Esophagus (tissue), 2 donors: ENCODE results near the gene TMEM91. TPM values are rescaled to one million over a fixed set of nuclear protein-coding genes. Genes with fewer than 3 reads are reported as not detected.

Experiments used
- H3K27ac ChIP-seq, 2 donors: one replicate each; pipeline ENCODE4 v1.5.1; 2013; ENCODE audit warnings: low read depth in 2 of 2, mild to moderate bottlenecking in 2 of 2, inconsistent platforms in 1 of 2, low read length in 1 of 2, moderate library complexity in 1 of 2
- H3K27me3 ChIP-seq, 2 donors: one replicate each; pipeline ENCODE4 v1.6.1; 2013; ENCODE audit warnings: low read length in 2 of 2, control low read depth in 1 of 2, mild to moderate bottlenecking in 1 of 2; ENCODE audit not compliant: insufficient read depth in 2 of 2, control insufficient read depth in 1 of 2
- H3K36me3 ChIP-seq, 2 donors: one replicate each; pipeline ENCODE4 v1.6.1; 2013; ENCODE audit warnings: low read length in 1 of 2; ENCODE audit not compliant: control insufficient read depth in 2 of 2, insufficient read depth in 2 of 2
- H3K4me1 ChIP-seq, 2 donors: one replicate each; pipeline ENCODE4 v1.6.1; 2013; ENCODE audit warnings: low read length in 1 of 2; ENCODE audit not compliant: control insufficient read depth in 2 of 2, insufficient read depth in 2 of 2
- H3K4me3 ChIP-seq, 2 donors: one replicate each; pipeline ENCODE4 v1.5.1; 2013; ENCODE audit warnings: low read length in 2 of 2, mild to moderate bottlenecking in 2 of 2, low read depth in 1 of 2, moderate library complexity in 1 of 2
- H3K9me3 ChIP-seq, 2 donors: one replicate each; pipeline ENCODE4 v1.6.1; 2013; ENCODE audit warnings: mild to moderate bottlenecking in 2 of 2, low read depth in 1 of 2, low read length in 1 of 2, moderate library complexity in 1 of 2; ENCODE audit not compliant: control insufficient read depth in 2 of 2, insufficient read depth in 1 of 2
- WGBS, 2 donors: extraction: QIAGEN DNeasy Blood & Tissue Kit; methylation state at CpG; one replicate each; pipeline ENCODE4 v1.1.7; 2013; 5-methylcytosine and 5-hydroxymethylcytosine counted together
- polyA plus RNA-seq, 2 donors: library from polyadenylated mRNA; stranded (reverse); fragments of 200-250 nt; gene quantifications; one replicate each; pipeline ENCODE4 v1.2.3, GENCODE V29; 2013
- donor health status: healthy with polysubstance abuse.
- donor health status: Bipolar disorder and iron deficiency.

The TMEM91 gene
- polyA plus RNA-seq, 2 donors: 13.8 to 17.3 TPM

GRCh38 chr19:41414461-41414860 is 38.1 kb downstream of the TMEM91 start:
- 87 to 89% methylated on average over 9 of the region's 9 CpGs for WGBS, 2 donors
- Histone ChIP-seq H3K27me3 (no peaks in the 10 kb centered on the region), H3K4me3 (no peak overlapping the region), H3K9me3 (peaks cover 0 to 1% of the 10 kb centered on the region in 2 donors), H3K4me1 (peaks cover 3 to 7% of the 10 kb centered on the region in 2 donors), H3K36me3 (peaks cover 14 to 36% of the 10 kb centered on the region in 2 donors), H3K27ac (no peak overlapping the region)

GRCh38 chr19:41415154-41415571 is 38.8 kb downstream of the TMEM91 start:
- peaks cover 18 to 40% of the 10 kb centered on the region in 2 donors for H3K36me3 ChIP-seq
- H3K9me3 ChIP-seq: peaks cover 0 to 1% of the 10 kb centered on the region in 2 donors
- no peaks in the 10 kb centered on the region for H3K27me3 ChIP-seq
- no peak overlapping the region for H3K4me3 ChIP-seq
- H3K4me1 ChIP-seq: peaks cover 3 to 7% of the 10 kb centered on the region in 2 donors
- peak overlapping the region in 1 of 2 donors; percentile 24 for H3K27ac ChIP-seq
- WGBS, 2 donors: 79 to 84% methylated on average over 9 of the region's 9 CpGs

DNA sequence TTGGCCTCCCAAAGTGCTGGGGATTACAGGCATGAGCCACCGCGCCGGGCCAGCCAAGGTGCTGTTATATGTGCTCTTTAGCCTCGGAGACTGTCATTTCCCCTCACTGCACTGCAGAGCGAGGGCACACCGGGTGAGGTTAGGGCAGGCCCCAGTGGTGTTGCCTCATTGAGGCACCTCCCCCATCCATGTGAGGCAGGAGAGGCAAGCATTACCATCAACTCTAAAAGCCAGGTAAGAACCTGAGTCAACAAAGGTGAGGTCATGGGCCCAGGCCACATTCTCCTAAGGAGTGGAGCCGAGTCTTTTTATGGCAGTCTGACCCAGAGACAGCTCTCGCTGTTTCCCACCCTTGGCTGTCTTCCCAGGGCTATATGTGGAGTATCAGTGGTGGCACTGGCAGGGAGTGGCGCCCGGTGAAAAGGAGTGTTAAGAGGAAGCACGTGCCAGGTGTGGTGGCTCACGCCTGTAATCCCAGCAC is 39.9 kb downstream of the TMEM91 start:
- WGBS, 2 donors: 64 to 79% methylated on average over 12 of the region's 12 CpGs
- H3K27me3 ChIP-seq: no peaks in the 10 kb centered on the region
- peak overlapping the region; percentile 14 to 81 for H3K27ac ChIP-seq
- peaks cover 0 to 1% of the 10 kb centered on the region in 2 donors for H3K9me3 ChIP-seq
- peaks cover 18 to 42% of the 10 kb centered on the region in 2 donors for H3K36me3 ChIP-seq
- peaks cover 3 to 9% of the 10 kb centered on the region in 2 donors for H3K4me1 ChIP-seq
- no peak overlapping the region for H3K4me3 ChIP-seq

DNA sequence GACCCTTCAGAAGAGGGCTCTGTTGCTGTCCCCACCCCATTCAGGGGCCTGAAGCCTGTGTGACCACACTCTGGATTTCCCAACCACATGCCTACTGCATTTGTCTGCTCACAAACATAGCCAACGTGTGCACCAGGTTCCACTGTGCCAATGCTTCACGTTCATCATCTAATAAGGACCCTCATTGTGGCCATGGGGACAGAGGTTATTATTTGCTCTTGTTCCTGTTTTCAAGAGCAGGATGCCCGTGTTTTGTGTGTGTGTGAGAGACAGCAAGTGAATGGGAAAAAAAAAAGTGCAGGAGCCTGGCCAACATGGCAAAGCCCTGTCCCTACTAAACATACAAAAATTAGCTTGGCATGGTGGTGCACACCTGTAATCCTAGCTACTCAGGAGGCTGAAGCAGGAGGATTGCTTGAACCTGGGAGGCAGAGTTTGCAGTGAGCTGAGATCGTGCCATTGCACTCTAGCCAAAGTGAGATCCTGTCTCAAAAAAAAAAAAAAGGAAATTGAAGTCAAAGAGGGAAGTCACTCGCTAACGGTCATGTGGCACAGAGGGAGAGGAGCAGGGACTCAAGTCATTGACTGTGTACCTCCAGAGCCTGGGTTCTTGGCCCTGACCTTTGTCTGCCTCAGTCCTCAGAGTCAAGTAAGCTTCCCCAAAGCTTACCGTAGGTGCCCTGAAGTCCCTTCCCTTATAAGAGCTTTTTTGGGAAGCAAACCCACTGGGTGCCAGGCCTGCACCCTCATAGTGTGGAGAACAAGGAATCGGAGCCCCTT is 44.0 kb downstream of the TMEM91 start:
- H3K4me3 ChIP-seq: no peak overlapping the region
- peaks cover 0 to 14% of the 10 kb centered on the region in 2 donors for H3K4me1 ChIP-seq
- H3K27me3 ChIP-seq: no peaks in the 10 kb centered on the region
- peak overlapping the region; percentile 35 to 59 for H3K27ac ChIP-seq
- 72 to 75% methylated on average over 8 of the region's 8 CpGs for WGBS, 2 donors
- H3K9me3 ChIP-seq: peaks cover 0 to 3% of the 10 kb centered on the region in 2 donors
- H3K36me3 ChIP-seq: peaks cover 24 to 57% of the 10 kb centered on the region in 2 donors

DNA sequence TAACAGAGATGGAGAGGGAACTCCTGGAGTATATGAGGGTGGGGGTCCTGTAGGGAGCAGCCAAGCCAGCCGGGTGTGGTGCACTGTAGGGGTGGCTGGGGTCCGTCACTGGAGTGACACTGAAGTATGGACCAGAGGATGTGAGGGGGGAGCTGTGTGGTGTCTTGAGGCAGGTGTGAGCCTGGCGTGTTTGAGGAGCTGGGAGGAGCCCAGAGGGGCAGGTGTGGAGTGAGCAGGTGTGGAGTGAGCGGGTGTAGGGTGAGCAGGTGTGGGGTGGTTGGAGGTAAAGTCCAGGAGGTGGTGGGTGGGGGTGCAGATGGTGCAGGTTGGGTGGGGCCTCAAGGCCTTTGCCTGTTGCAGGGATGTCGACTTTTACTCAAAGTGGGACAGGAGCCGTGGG is 45.0 kb downstream of the TMEM91 start:
- peaks cover 24 to 62% of the 10 kb centered on the region in 2 donors for H3K36me3 ChIP-seq
- 79 to 80% methylated on average over 6 of the region's 6 CpGs for WGBS, 2 donors
- peaks cover 0 to 3% of the 10 kb centered on the region in 2 donors for H3K9me3 ChIP-seq
- H3K27ac ChIP-seq: peak overlapping the region in 1 of 2 donors; percentile 36
- H3K4me3 ChIP-seq: no peak overlapping the region
- no peaks in the 10 kb centered on the region for H3K27me3 ChIP-seq
- H3K4me1 ChIP-seq: peaks cover 0 to 23% of the 10 kb centered on the region in 2 donors

- Histone ChIP-seq H3K9me3 (peaks cover 0 to 3% of the 10 kb centered on the region in 2 donors), H3K4me3 (no peak overlapping the region), H3K27ac (peak overlapping the region in 1 of 2 donors; percentile 36), H3K4me1 (peaks cover 0 to 27% of the 10 kb centered on the region in 2 donors), H3K27me3 (no peaks in the 10 kb centered on the region), H3K36me3 (peaks cover 24 to 63% of the 10 kb centered on the region in 2 donors)
- WGBS, 2 donors: 90 to 94% methylated on average over 20 of the region's 20 CpGs
These were observed 45.6 kb downstream of the TMEM91 start for GRCh38 chr19:41421973-41422372.

GRCh38 chr19:41422456-41422855 is 46.1 kb downstream of the TMEM91 start:
- peaks cover 24 to 60% of the 10 kb centered on the region in 2 donors for H3K36me3 ChIP-seq
- H3K27me3 ChIP-seq: no peaks in the 10 kb centered on the region
- H3K4me1 ChIP-seq: peaks cover 0 to 27% of the 10 kb centered on the region in 2 donors
- H3K9me3 ChIP-seq: peaks cover 0 to 3% of the 10 kb centered on the region in 2 donors
- no peak overlapping the region for H3K27ac ChIP-seq
- no peak overlapping the region for H3K4me3 ChIP-seq
- 83% methylated on average over 18 of the region's 18 CpGs for WGBS, 2 donors

DNA sequence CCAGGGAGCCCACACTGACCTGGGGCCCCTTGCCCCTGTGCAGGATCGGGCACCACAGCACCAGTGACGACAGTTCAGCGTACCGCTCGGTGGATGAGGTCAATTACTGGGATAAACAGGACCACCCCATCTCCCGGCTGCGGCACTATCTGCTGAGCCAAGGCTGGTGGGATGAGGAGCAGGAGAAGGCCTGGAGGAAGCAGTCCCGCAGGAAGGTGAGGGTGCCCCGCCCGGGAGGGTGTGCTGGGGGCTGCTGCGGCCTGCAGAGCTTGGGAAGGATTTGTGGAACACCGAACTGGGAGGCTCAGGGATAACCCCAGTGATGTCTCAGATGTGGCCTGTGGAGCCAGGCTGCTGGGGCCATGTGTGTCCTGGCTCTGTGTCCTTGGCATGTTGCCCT is 46.6 kb downstream of the TMEM91 start:
- no peak overlapping the region for H3K4me3 ChIP-seq
- H3K27me3 ChIP-seq: no peaks in the 10 kb centered on the region
- no peak overlapping the region for H3K27ac ChIP-seq
- 93% methylated on average over 12 of the region's 12 CpGs for WGBS, 2 donors
- H3K9me3 ChIP-seq: peaks cover 0 to 3% of the 10 kb centered on the region in 2 donors
- H3K36me3 ChIP-seq: peaks cover 24 to 60% of the 10 kb centered on the region in 2 donors
- H3K4me1 ChIP-seq: peaks cover 0 to 27% of the 10 kb centered on the region in 2 donors

GRCh38 chr19:41424335-41425173 is 48.2 kb downstream of the TMEM91 start:
- Histone ChIP-seq H3K4me3 (peak overlapping the region; percentile 65 to 76), H3K27me3 (no peaks in the 10 kb centered on the region), H3K9me3 (peaks cover 0 to 2% of the 10 kb centered on the region in 2 donors), H3K27ac (no peak overlapping the region), H3K36me3 (peaks cover 16 to 55% of the 10 kb centered on the region in 2 donors), H3K4me1 (peaks cover 2 to 31% of the 10 kb centered on the region in 2 donors)
- 79 to 84% methylated on average over 21 of the region's 21 CpGs for WGBS, 2 donors
